ENCODE data around the gene DCUN1D4. TPM values are rescaled to one million over a fixed set of nuclear protein-coding genes. Genes with fewer than 3 reads are reported as not detected.
"Not testable (repeated sequence)": the region's sequence is repeated elsewhere in the genome, so short reads cannot be mapped to it uniquely, and the experiment has no call there.

DCUN1D4 gene
- total RNA-seq, 1 experiment from 2014 or later: 34.3 TPM

DNA sequence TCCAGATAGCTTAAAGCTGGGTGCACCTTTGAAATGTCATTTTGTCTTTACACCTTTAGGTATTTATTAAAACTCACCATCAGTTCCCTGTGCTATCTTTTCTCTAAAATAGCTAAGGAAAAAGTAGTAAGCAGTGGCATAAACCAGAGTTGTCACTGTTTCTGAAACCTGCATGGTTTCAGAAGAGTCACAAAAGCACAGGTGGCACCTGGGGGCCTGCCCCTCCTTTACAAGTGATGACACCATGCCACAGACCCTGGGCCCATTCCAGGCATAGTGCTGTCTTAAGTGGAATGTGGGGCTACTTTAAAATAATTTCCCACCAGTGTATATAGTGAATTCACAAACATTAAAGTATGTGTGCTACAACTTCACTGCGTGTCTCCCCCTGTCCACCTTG lies 47.8 kb downstream of the DCUN1D4 start:
- ChIA-PET POLR2A (no interaction called here), CTCF (no interaction called here)
- Mint-ChIP-seq H3K4me1 (peaks cover 3% of the 10 kb centered on the region), H3K27me3 (ENCODE audit: low read depth) (no peaks in the 10 kb centered on the region), H3K9me3 (no peaks in the 10 kb centered on the region), H3K4me3 (no peak overlapping the region), H3K27ac (no peak overlapping the region), H3K36me3 (peaks cover 30% of the 10 kb centered on the region)
- TF ChIP-seq TEAD1 (CRISPR knock-in tag; IDR thresholded peaks at IDR 0.05) (no peak), NFATC4 (CRISPR knock-in tag; IDR thresholded peaks at IDR 0.05) (no peak), ZNF232 (CRISPR knock-in tag; IDR thresholded peaks at IDR 0.05) (no peak), GABPB1 (CRISPR knock-in tag; IDR thresholded peaks at IDR 0.05) (no peak), TCF7 (CRISPR knock-in tag; IDR thresholded peaks at IDR 0.05; ENCODE audit: low read depth) (no peak), PRRX2 (CRISPR knock-in tag; IDR thresholded peaks at IDR 0.05) (no peak), IRF2 (CRISPR knock-in tag; IDR thresholded peaks at IDR 0.05; ENCODE audit: borderline replicate concordance, low read depth) (no peak), ZNF671 (CRISPR knock-in tag; IDR thresholded peaks at IDR 0.05) (no peak), HMGA2 (CRISPR knock-in tag; IDR thresholded peaks at IDR 0.05) (no peak)
- TF ChIP-seq, protein P1, sequence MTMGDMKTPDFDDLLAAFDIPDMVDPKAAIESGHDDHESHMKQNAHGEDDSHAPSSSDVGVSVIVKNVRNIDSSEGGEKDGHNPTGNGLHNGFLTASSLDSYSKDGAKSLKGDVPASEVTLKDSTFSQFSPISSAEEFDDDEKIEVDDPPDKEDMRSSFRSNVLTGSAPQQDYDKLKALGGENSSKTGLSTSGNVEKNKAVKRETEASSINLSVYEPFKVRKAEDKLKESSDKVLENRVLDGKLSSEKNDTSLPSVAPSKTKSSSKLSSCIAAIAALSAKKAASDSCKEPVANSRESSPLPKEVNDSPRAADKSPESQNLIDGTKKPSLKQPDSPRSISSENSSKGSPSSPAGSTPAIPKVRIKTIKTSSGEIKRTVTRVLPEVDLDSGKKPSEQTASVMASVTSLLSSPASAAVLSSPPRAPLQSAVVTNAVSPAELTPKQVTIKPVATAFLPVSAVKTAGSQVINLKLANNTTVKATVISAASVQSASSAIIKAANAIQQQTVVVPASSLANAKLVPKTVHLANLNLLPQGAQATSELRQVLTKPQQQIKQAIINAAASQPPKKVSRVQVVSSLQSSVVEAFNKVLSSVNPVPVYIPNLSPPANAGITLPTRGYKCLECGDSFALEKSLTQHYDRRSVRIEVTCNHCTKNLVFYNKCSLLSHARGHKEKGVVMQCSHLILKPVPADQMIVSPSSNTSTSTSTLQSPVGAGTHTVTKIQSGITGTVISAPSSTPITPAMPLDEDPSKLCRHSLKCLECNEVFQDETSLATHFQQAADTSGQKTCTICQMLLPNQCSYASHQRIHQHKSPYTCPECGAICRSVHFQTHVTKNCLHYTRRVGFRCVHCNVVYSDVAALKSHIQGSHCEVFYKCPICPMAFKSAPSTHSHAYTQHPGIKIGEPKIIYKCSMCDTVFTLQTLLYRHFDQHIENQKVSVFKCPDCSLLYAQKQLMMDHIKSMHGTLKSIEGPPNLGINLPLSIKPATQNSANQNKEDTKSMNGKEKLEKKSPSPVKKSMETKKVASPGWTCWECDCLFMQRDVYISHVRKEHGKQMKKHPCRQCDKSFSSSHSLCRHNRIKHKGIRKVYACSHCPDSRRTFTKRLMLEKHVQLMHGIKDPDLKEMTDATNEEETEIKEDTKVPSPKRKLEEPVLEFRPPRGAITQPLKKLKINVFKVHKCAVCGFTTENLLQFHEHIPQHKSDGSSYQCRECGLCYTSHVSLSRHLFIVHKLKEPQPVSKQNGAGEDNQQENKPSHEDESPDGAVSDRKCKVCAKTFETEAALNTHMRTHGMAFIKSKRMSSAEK (CRISPR knock-in tag; IDR thresholded peaks at IDR 0.05; ENCODE audit: borderline replicate concordance): no peak
- TF ChIP-seq, protein P2, sequence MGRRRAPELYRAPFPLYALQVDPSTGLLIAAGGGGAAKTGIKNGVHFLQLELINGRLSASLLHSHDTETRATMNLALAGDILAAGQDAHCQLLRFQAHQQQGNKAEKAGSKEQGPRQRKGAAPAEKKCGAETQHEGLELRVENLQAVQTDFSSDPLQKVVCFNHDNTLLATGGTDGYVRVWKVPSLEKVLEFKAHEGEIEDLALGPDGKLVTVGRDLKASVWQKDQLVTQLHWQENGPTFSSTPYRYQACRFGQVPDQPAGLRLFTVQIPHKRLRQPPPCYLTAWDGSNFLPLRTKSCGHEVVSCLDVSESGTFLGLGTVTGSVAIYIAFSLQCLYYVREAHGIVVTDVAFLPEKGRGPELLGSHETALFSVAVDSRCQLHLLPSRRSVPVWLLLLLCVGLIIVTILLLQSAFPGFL (CRISPR knock-in tag; IDR thresholded peaks at IDR 0.05; ENCODE audit: borderline replicate concordance): no peak
- TF ChIP-seq, protein P3, sequence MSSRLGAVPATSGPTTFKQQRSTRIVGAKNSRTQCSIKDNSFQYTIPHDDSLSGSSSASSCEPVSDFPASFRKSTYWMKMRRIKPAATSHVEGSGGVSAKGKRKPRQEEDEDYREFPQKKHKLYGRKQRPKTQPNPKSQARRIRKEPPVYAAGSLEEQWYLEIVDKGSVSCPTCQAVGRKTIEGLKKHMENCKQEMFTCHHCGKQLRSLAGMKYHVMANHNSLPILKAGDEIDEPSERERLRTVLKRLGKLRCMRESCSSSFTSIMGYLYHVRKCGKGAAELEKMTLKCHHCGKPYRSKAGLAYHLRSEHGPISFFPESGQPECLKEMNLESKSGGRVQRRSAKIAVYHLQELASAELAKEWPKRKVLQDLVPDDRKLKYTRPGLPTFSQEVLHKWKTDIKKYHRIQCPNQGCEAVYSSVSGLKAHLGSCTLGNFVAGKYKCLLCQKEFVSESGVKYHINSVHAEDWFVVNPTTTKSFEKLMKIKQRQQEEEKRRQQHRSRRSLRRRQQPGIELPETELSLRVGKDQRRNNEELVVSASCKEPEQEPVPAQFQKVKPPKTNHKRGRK (CRISPR knock-in tag; IDR thresholded peaks at IDR 0.05; ENCODE audit: borderline replicate concordance): no peak
- TF ChIP-seq, protein P4, sequence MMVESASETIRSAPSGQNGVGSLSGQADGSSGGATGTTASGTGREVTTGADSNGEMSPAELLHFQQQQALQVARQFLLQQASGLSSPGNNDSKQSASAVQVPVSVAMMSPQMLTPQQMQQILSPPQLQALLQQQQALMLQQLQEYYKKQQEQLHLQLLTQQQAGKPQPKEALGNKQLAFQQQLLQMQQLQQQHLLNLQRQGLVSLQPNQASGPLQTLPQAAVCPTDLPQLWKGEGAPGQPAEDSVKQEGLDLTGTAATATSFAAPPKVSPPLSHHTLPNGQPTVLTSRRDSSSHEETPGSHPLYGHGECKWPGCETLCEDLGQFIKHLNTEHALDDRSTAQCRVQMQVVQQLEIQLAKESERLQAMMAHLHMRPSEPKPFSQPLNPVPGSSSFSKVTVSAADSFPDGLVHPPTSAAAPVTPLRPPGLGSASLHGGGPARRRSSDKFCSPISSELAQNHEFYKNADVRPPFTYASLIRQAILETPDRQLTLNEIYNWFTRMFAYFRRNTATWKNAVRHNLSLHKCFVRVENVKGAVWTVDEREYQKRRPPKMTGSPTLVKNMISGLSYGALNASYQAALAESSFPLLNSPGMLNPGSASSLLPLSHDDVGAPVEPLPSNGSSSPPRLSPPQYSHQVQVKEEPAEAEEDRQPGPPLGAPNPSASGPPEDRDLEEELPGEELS (CRISPR knock-in tag; IDR thresholded peaks at IDR 0.05): no peak
- no peak for DNase-seq (ENCODE audit: low spot score)
- no peak for ATAC-seq

DNA sequence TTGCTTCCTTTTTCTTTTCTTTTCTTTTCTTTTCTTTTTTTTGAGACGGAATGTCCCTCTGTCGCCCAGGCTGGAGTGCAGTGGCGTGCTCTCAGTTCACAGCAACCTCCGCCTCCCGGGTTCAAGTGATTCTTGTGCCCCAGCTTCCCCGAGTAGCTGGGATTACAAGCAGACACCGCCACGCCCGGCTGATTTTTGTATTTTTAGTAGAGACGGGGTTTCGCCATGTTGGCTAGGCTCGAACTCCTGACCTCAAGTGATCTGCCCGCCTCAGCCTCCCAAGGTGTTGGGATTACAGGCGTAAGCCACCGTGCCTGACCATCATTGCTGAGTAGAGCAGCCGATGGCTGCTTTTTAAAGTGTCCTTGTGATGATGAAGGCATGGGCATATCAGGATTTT lies 50.4 kb downstream of the DCUN1D4 start:
- ATAC-seq; DNase-seq (ENCODE audit: low spot score); H3K27ac Mint-ChIP-seq; CTCF ChIA-PET; H3K4me1 Mint-ChIP-seq; H3K27me3 Mint-ChIP-seq (ENCODE audit: low read depth); H3K4me3 Mint-ChIP-seq; H3K9me3 Mint-ChIP-seq: not testable (repeated sequence)
- peaks cover 16% of the 10 kb centered on the region for H3K36me3 Mint-ChIP-seq
- POLR2A ChIA-PET: interaction anchor here (0.9 kb wide), 1 partner anchor 12 kb away, joined by 3 read pairs; no protein-coding TSS in a partner anchor

DNA sequence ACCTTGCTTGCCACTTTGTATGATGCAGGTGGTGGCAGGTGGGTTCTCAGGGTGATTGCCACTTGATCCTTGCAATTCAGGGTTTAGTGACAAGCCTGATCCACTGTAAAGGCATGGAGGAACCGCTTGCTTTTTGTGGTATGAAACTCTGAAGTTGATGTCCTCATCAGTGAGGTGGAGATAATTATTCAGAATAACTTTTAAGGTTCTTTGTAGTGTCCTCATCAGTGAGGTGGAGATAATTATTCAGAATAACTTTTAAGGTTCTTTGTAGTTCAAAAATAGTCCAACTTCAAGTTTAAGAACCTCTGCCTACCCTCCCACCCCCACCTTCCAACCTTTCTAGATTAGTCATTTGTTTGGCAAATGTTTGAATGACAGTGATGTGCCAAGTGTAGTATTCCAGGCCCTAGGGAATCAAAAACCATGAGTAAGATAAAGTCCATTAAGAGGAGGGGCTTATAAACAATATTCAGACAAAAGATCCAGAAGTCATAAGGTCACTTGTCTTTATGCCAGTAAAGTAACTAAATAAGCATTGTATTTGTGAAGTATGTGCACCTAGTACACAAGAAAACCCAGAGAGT lies 51.2 kb downstream of the DCUN1D4 start:
- POLR2A ChIA-PET: no interaction called here
- ATAC-seq: no peak
- CTCF ChIA-PET: no interaction called here
- TF ChIP-seq, protein P5, sequence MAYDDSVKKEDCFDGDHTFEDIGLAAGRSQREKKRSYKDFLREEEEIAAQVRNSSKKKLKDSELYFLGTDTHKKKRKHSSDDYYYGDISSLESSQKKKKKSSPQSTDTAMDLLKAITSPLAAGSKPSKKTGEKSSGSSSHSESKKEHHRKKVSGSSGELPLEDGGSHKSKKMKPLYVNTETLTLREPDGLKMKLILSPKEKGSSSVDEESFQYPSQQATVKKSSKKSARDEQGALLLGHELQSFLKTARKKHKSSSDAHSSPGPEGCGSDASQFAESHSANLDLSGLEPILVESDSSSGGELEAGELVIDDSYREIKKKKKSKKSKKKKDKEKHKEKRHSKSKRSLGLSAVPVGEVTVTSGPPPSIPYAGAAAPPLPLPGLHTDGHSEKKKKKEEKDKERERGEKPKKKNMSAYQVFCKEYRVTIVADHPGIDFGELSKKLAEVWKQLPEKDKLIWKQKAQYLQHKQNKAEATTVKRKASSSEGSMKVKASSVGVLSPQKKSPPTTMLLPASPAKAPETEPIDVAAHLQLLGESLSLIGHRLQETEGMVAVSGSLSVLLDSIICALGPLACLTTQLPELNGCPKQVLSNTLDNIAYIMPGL (CRISPR knock-in tag; IDR thresholded peaks at IDR 0.05): no peak
- TF ChIP-seq, protein P3 (CRISPR knock-in tag; IDR thresholded peaks at IDR 0.05; ENCODE audit: borderline replicate concordance): no peak
- TF ChIP-seq, protein P6, sequence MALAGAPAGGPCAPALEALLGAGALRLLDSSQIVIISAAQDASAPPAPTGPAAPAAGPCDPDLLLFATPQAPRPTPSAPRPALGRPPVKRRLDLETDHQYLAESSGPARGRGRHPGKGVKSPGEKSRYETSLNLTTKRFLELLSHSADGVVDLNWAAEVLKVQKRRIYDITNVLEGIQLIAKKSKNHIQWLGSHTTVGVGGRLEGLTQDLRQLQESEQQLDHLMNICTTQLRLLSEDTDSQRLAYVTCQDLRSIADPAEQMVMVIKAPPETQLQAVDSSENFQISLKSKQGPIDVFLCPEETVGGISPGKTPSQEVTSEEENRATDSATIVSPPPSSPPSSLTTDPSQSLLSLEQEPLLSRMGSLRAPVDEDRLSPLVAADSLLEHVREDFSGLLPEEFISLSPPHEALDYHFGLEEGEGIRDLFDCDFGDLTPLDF (CRISPR knock-in tag; IDR thresholded peaks at IDR 0.05): no peak
- no peak for TF ChIP-seq IRF2 (CRISPR knock-in tag; IDR thresholded peaks at IDR 0.05; ENCODE audit: borderline replicate concordance, low read depth)
- TF ChIP-seq, protein P2 (CRISPR knock-in tag; IDR thresholded peaks at IDR 0.05; ENCODE audit: borderline replicate concordance): no peak

More for the DNA sequence above, 51.2 kb downstream of the DCUN1D4 start:
- Mint-ChIP-seq H3K27me3 (ENCODE audit: low read depth) (no peaks in the 10 kb centered on the region), H3K27ac (no peak overlapping the region), H3K4me3 (no peak overlapping the region), H3K36me3 (peaks cover 18% of the 10 kb centered on the region), H3K9me3 (no peaks in the 10 kb centered on the region), H3K4me1 (peaks cover 6% of the 10 kb centered on the region)
- no peak for DNase-seq (ENCODE audit: low spot score)

Measured in WTC11 (cell line).